ENCODE data around the gene FSHB.
"Not testable (repeated sequence)": the region's sequence is repeated elsewhere in the genome, so short reads cannot be mapped to it uniquely, and the experiment has no call there.

Gene FSHB

GRCh38 chr11:30230714-30231113 lies at the start of gene FSHB:
Gene FSHB, plus strand, starts transcription at chr11:30231014. Its CDS starts 889 bp downstream, at chr11:30231903.
- no peak within 1 kb of the TSS for H3K4me3 ChIP-seq (replicated peaks; ENCODE audit: low read depth, low read length)
- TF ChIP-seq, protein P1, sequence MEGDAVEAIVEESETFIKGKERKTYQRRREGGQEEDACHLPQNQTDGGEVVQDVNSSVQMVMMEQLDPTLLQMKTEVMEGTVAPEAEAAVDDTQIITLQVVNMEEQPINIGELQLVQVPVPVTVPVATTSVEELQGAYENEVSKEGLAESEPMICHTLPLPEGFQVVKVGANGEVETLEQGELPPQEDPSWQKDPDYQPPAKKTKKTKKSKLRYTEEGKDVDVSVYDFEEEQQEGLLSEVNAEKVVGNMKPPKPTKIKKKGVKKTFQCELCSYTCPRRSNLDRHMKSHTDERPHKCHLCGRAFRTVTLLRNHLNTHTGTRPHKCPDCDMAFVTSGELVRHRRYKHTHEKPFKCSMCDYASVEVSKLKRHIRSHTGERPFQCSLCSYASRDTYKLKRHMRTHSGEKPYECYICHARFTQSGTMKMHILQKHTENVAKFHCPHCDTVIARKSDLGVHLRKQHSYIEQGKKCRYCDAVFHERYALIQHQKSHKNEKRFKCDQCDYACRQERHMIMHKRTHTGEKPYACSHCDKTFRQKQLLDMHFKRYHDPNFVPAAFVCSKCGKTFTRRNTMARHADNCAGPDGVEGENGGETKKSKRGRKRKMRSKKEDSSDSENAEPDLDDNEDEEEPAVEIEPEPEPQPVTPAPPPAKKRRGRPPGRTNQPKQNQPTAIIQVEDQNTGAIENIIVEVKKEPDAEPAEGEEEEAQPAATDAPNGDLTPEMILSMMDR (IDR thresholded peaks at IDR 0.05; ENCODE audit: insufficient read depth, low read length, poor library complexity, severe bottlenecking), result no peak
- no peaks in the 10 kb centered on the region for H3K27me3 ChIP-seq (replicated peaks; ENCODE audit: control insufficient read depth, insufficient read depth, low read length)
- no peaks in the 10 kb centered on the region for H3K36me3 ChIP-seq (ENCODE audit: control insufficient read depth, insufficient read depth, low read length)
- DNase-seq (ENCODE audit: extremely low read depth, insufficient read length), result no peak

DNA sequence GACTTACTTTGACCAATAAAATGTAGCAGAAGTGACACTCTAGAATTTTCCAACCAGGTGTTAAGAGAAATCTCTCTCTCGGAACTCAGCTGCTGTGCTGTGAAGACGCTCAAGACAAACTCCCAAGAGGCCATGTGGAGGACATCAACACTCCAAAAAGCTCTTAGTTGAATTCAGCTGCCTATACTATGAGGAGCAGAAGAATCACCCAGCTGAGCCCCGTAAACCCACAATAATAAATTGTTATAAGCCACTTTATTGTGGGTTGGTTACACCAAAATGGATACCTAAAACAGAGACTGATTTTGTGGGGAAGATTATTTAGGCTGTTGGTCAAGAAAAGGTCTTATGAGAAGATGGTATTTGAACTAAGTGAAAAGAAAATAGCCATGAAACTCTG lies 44.1 kb upstream of the FSHB start:
- no peaks in the 10 kb centered on the region for H3K27me3 ChIP-seq (replicated peaks; ENCODE audit: control insufficient read depth, insufficient read depth, low read length)
- no peak for DNase-seq (ENCODE audit: extremely low read depth, insufficient read length)
- TF ChIP-seq, protein P1 (IDR thresholded peaks at IDR 0.05; ENCODE audit: insufficient read depth, low read length, poor library complexity, severe bottlenecking), result no peak
- H3K4me3 ChIP-seq (replicated peaks; ENCODE audit: low read depth, low read length), result no peak overlapping the region
- no peaks in the 10 kb centered on the region for H3K36me3 ChIP-seq (ENCODE audit: control insufficient read depth, insufficient read depth, low read length)

GRCh38 chr11:30192620-30193019 lies 38.2 kb upstream of the FSHB start:
- Histone ChIP-seq H3K27me3 (replicated peaks; ENCODE audit: control insufficient read depth, insufficient read depth, low read length) (no peaks in the 10 kb centered on the region), H3K4me3 (replicated peaks; ENCODE audit: low read depth, low read length) (no peak overlapping the region), H3K36me3 (ENCODE audit: control insufficient read depth, insufficient read depth, low read length) (no peaks in the 10 kb centered on the region)
- no peak for DNase-seq (ENCODE audit: extremely low read depth, insufficient read length)
- TF ChIP-seq, protein P1 (IDR thresholded peaks at IDR 0.05; ENCODE audit: insufficient read depth, low read length, poor library complexity, severe bottlenecking), result no peak

GRCh38 chr11:30196400-30197206 lies 34.2 kb upstream of the FSHB start:
- H3K4me3 ChIP-seq (replicated peaks; ENCODE audit: low read depth, low read length), result no peak overlapping the region
- peak; percentile 18 for DNase-seq (ENCODE audit: extremely low read depth, insufficient read length)
- TF ChIP-seq, protein P1 (IDR thresholded peaks at IDR 0.05; ENCODE audit: insufficient read depth, low read length, poor library complexity, severe bottlenecking), result peak; percentile 93

GRCh38 chr11:30197869-30198268 lies 32.9 kb upstream of the FSHB start:
- TF ChIP-seq, protein P1 (IDR thresholded peaks at IDR 0.05; ENCODE audit: insufficient read depth, low read length, poor library complexity, severe bottlenecking), result no peak
- Histone ChIP-seq H3K27me3 (replicated peaks; ENCODE audit: control insufficient read depth, insufficient read depth, low read length) (no peaks in the 10 kb centered on the region), H3K36me3 (ENCODE audit: control insufficient read depth, insufficient read depth, low read length) (no peaks in the 10 kb centered on the region), H3K4me3 (replicated peaks; ENCODE audit: low read depth, low read length) (no peak overlapping the region)
- DNase-seq (ENCODE audit: extremely low read depth, insufficient read length), result no peak

More at GRCh38 chr11:30196400-30197206, 34.2 kb upstream of the FSHB start:
- Histone ChIP-seq H3K36me3 (ENCODE audit: control insufficient read depth, insufficient read depth, low read length) (no peaks in the 10 kb centered on the region), H3K27me3 (replicated peaks; ENCODE audit: control insufficient read depth, insufficient read depth, low read length) (no peaks in the 10 kb centered on the region)

DNA sequence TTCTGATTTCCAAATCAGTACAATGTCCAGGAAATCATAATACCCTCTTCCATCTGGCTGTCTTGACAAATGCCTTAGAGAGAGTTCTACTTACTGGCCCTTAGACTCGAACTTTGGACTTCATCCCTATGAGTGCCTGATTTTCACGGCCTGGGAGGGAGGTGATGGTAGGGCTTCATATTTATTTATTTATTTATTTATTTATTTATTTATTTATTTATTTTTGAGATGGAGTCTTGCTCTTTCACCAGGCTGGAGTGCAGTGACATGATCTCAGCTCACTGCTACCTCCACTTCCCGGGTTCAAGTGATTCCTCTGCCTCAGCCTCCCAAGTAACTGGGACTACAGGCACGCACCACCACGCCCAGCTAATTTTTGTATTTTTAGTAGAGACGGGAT lies 27.8 kb upstream of the FSHB start:
- not testable (repeated sequence) for DNase-seq (ENCODE audit: extremely low read depth, insufficient read length); H3K27me3 ChIP-seq (replicated peaks; ENCODE audit: control insufficient read depth, insufficient read depth, low read length); H3K36me3 ChIP-seq (ENCODE audit: control insufficient read depth, insufficient read depth, low read length); H3K4me3 ChIP-seq (replicated peaks; ENCODE audit: low read depth, low read length)
